Activated CD4-positive, alpha-beta T cell treated with anti-CD3 and anti-CD28 coated beads for 48 hours (primary cell): ENCODE data around the gene IRF1.
A peak's percentile ranks its signal among the peaks of the same experiment; 100 is the strongest.

Experiments used
- DNase-seq: peaks from one replicate; pipeline ENCODE4 v3.0.0-alpha.2; 2020

IRF1 gene

GRCh38 chr5:132473019-132473531, 17.5 kb downstream of the IRF1 start:
- peak; percentile 74 for DNase-seq

DNA sequence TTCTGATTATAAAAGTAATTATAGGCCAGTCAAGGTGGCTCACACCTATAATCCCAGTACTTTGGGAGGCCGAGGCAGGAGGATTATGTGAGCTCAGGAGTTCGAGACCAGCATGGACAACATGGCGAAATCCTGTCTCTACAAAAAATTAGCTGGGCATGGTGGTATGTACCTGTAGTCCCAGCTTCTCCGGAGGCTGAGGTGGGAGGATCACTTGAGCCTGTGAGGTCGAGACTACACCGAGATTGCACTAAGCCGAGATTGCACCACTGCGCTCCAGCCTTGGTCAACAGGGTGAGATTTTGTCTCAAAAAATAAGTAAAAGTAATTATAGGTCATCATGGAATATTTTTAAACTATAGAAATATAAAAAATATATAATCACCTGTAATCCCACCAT, 18.1 kb downstream of the IRF1 start:
- no peak for DNase-seq

- no peak for DNase-seq
Observed at GRCh38 chr5:132471944-132472343, 18.6 kb downstream of the IRF1 start.

GRCh38 chr5:132471151-132471907, 19.2 kb downstream of the IRF1 start:
- no peak for DNase-seq

DNA sequence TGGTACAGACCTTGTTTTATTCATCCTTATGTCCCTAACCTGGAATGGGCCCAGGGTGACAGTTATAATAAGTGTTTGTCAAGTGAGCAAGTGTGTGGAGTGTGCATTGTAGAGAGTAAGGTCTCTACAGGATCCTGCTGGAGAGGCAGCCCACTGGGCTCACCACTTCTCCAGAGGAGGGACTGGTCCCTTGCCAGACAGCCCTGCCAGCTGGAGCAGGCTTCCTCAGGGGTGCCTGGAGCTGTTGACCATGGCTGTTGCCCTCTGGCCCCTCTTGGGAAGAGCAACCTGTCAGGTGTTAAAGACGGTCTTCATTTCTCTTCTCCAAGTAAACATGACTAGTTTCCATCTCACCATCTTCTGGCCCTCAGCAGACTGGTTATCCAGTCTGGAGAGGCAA, 20.0 kb downstream of the IRF1 start:
- no peak for DNase-seq

DNA sequence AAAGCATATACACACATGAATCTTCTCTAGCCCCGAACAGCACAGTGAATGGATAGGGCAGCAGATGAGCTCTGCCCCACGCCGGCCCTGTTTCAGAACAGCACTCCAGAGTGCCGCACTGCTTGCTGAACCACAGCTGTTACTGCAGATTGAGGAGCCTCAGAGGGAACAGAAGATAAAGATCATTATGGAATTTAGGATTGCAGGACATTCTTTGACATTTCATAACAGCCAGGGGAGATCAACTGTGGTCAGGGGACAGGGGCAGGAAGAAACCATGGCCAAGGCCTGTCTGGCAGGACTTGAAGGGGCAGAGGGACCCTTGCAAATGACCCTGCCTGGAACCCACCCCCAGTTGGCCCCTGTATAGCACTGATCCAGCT, 20.6 kb downstream of the IRF1 start:
- no peak for DNase-seq

GRCh38 chr5:132469380-132470009, 21.1 kb downstream of the IRF1 start:
- no peak for DNase-seq

GRCh38 chr5:132468656-132469379, 21.8 kb downstream of the IRF1 start:
- no peak for DNase-seq

DNA sequence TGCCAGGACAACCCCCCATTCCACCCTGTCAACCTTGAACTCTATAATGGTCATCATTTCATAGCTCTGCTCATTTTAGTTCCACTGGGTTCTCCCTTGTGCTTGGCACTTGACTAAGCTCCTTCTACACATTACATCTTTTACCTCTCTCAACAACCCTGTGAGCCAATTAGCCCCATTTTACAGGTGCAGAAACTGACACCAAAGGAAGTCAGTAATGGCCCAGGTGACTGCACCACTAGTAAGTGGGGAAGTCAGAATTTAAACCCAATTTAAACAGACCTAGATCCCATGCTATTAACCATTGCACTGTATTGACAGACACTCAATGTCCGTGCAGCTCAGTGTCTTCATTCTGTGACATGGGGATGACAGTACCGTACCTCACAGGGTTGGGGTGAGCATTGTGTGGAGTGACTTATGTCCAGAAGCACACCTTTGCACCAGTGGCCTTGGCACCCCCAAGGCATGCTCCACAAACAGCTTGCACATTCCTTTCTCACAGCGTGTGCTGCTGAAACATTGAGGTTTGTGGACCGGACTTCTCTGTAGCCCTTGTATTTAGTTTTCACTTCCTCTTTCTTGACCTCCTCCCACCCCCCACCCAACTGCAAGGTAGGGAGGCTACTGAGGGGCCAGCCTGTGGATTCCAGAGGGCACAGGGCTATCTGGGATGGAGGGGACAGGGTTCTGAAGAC, 23.1 kb downstream of the IRF1 start:
- no peak for DNase-seq

DNA sequence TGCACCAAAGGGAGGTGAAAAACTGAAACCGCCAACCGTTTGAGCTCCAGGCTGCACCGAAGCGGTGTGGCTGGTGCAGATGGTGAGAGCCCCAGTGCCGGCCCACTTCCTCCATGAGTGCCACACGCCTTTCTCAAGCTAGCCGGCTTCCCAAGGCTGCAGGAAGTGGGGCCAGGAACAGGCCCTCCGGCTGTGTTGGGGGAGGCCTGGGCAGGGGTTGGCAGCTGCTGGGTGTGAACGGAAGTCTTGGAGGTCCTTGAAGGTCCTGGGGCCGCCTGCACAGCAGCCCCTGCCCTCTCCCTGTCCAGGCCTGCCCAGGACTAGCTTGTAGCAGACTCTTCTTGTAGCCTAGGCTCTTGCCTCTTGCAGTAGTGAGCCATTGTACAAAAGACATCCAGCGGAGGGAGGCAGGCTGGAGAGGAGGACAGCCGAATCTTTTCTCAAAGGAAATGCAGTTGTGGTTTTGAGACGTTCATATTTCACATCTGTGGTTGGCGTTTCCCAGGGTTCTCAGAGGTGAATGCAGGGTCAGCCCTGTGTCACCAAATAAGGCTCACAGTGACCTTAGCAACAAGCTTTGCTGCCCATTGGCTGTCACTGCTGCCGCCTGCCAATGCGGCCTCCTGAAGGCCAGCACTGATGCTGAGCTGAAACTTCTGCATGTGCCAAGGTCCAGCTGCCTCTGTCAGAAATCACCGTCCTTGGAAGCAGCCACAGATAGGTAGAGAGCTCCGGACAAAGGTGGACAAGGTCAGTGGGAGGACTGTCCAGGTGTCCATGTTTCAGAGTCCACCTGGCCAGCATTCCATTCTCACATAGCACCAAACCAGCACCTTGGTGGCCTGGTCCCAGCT, 23.9 kb downstream of the IRF1 start:
- DNase-seq: peak; percentile 79

DNA sequence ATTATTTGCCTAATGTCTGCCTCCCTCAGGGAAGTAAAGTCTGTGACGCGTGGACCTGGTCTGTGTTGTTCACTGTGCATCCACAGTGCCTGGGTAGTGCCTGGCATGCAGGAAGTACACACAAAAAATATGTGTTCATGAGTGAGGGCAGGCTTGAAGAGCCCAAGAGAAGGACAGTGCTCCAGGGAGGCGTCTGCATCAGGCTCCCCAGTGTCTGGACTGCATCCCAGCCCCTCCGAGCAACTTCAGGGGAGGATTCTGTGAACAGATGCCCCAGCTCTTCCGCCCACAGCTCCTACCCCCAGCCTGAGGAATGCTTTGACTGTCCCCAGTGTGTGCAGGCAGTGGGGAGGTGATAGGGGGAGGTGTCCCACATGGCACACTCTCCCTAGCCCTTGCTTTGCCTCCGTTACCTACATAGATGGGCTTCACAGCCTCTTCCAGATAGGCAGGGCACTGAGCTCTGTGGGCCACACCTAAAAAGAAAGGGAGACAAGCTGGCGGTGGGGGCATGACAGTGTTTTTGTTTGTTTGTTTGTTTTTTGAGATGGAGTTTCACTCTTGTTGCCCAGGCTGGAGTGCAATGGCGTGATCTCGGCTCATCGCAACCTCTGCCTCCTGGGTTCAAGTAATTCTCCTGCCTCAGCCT, 25.4 kb downstream of the IRF1 start:
- DNase-seq: no peak

DNA sequence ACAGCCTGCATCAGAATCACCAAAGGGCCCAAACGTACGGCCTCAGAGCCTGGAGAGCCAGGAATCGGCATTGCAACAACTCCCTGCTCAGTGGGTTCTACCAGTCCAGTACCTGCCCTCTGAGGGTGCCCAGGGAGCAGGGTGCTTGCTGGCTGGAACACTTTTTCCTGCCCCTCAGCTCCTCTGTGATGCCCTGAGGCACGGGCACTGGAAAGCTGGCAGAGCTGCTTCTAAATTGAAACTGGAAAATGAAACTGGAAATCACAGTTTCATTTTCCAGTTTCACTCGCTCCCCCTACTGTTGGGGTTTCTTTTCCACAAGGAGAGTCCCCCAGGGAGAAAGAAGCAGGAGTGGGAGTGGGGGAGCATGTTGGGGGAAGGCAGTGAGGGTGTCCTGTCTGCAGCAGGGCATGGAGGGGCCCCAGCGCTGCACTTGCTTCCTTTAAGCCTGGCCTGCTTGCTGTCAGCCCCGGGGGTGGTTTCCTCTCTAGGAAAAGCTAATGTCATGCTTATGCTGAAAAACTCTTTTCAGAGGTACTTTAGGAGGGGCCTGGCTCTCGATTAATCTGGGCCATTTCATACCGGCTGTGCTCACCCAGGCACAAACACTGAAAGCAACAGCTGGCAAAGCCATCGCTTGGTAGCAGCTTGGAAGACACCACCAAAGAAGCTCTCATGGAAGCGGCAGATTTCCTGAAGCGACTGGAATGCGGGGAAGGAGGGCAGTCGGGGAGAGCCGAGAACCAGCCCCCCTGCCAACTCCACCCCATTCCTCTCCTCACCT, 26.2 kb downstream of the IRF1 start:
- peak; percentile 51 for DNase-seq

GRCh38 chr5:132463811-132464155, 26.8 kb downstream of the IRF1 start:
- DNase-seq: no peak

- no peak for DNase-seq
Observed at GRCh38 chr5:132462856-132463745, 27.5 kb downstream of the IRF1 start.

- DNase-seq: no peak
Observed at GRCh38 chr5:132462333-132462732, 28.2 kb downstream of the IRF1 start.

- DNase-seq: no peak
Observed at GRCh38 chr5:132461569-132462070, 29.0 kb downstream of the IRF1 start.

- no peak for DNase-seq
Observed at GRCh38 chr5:132460846-132461568, 29.6 kb downstream of the IRF1 start.

DNA sequence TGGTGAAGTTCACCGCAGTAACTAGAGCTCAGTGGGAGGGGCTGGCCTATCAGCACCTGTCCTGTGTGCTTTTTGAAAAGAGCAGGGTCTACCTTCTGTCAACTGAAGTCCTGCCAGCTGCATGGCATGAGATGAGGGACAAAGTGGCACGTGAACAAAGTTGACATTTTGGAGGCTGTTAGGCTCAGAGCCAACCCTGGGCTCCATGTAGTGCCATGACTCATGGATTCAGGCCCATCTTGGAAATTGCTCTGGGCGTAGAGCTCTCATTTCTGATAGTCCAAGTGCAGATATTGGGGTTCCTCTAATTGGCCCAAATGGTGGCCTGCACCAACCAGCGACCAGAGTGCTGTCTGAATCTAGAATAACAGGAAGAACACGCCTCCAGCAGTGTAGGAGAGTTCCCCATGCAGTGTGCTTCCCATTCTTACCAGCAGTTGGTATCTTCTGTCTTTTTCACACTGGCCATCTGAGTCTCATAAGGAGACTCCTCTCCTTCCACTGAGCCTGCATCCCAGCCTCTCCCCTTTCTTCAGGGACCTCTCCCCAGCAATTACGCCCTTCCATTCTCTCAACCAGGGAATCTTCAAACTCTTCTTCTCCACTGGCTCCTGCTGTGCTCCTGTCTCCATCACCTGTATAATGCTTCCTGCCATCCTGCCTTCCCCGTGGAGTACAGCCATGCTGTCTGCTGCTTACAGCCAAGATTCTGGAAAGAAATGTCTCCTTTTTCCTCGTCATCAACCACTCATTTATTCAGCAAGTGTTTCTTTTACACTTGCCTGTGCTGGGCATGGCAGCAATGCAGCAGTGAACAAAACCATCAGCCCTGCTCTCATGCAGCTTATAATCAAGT, 30.4 kb downstream of the IRF1 start:
- DNase-seq: no peak
